ENCODE data around the gene GK.
A peak's percentile ranks its signal among the peaks of the same experiment; 100 is the strongest.
"Not testable (repeated sequence)": the region's sequence is repeated elsewhere in the genome, so short reads cannot be mapped to it uniquely, and the experiment has no call there.

Gene GK

GRCh38 chrX:30713061-30713525 is 59.9 kb downstream of the GK start:
- peak; percentile 68 for DNase-seq

GRCh38 chrX:30714138-30714537 is 60.9 kb downstream of the GK start:
- no peak for DNase-seq

- DNase-seq, result no peak
Observed at GRCh38 chrX:30715976-30716375, 62.8 kb downstream of the GK start.

GRCh38 chrX:30733852-30734660 is 80.8 kb downstream of the GK start:
- DNase-seq, result no peak

GRCh38 chrX:30734782-30735181 is 81.6 kb downstream of the GK start:
- no peak for DNase-seq

- DNase-seq, result peak; percentile 72
Observed at GRCh38 chrX:30735839-30736238, 82.6 kb downstream of the GK start.

- DNase-seq, result no peak
Observed at GRCh38 chrX:30741545-30741944, 88.3 kb downstream of the GK start.

GRCh38 chrX:30748342-30748960 is 95.2 kb downstream of the GK start:
- no peak for DNase-seq

- no peak for DNase-seq
Observed at GRCh38 chrX:30751497-30751896, 98.3 kb downstream of the GK start.

- no peak for DNase-seq
Observed at GRCh38 chrX:30762755-30763154, 109.5 kb downstream of the GK start.

- DNase-seq, result not testable (repeated sequence)
Observed at GRCh38 chrX:30773764-30774163, 120.5 kb downstream of the GK start.

GRCh38 chrX:30777575-30777974 is 124.4 kb downstream of the GK start:
- DNase-seq, result no peak

GRCh38 chrX:30779453-30780030 is 126.3 kb downstream of the GK start:
- DNase-seq, result no peak
